ENCODE measurements around the gene MCFD2.

DNA sequence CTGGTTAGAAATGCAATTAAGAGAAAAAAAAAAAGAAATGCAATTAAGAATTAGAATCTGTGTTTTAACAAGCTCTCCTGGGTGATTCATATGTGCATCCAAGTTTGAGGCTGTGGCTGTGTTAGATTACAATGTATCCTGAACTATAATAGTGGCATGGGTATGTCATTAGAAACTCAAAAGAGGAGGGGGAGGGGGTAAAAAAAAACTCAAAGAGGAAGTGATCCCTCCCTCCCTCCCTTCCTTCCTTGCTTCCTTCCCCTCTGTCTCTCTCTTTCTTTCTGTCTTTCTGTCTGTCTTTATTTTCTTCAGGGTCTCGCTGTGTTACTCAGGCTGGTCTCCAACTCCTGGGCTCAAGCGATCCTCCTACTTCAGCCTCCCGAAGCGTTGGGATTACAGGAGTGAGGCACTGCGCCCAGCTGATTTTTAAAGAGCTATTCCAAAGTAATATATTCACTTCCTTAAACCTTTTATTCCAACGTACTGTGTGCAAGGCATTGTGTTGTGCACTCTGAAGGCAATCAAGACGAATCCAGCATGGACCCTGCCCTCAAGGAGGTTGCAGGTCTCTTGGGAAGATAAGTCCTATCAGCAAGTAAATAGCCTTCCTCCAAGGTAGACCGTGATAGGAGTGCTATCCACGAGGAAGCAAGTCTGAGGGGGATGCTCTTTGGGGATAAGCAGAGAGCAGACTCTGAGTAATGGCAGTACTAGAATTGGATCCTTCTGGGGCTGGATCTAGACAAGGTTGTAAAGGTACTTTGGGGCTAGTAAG lies 35.9 kb upstream of the MCFD2 start:
- no peak for TF ChIP-seq POLR2A (IDR thresholded peaks at IDR 0.05; ENCODE audit: low read depth)
- no peak for TF ChIP-seq CTCF (IDR thresholded peaks at IDR 0.05)
- no peak for TF ChIP-seq POLR2AphosphoS5 (IDR thresholded peaks at IDR 0.05)
